Common myeloid progenitor, CD34-positive (primary cell): ENCODE results near the gene PREPL.

Experiments used
- CTCF ChIA-PET: fragments of 350-600 bp; sonication (Branson Sonifier 250); formaldehyde crosslinking; loops from one replicate; lab custom pipeline; 2021; ENCODE audit warnings: antibody characterized with exemption; lab: Charles Lee
- POLR2A ChIA-PET: fragments of 350-600 bp; sonication (Branson Sonifier 250); formaldehyde crosslinking; loops from one replicate; lab custom pipeline; 2021; ENCODE audit warnings: antibody characterized with exemption; lab: Charles Lee
- DNase-seq, 3 donors: peaks; one replicate each; pipeline versions ENCODE4 v3.0.0 to v3.0.0-alpha.2; 2013
- H3K27ac ChIP-seq, 2 experiments: 1 replicate in 1 of 2; 2 replicates in 1 of 2; pipeline ENCODE4 v1.7.0; 2013; ENCODE audit warnings: inconsistent platforms in 2 of 2, low read length in 2 of 2, mild to moderate bottlenecking in 2 of 2, low read depth in 1 of 2, moderate library complexity in 1 of 2; ENCODE audit not compliant: severe bottlenecking in 2 of 2, insufficient read depth in 1 of 2, poor library complexity in 1 of 2
- H3K27me3 ChIP-seq, 5 experiments: replicated peaks in 2 of 5; 1 replicate in 3 of 5; 2 replicates in 2 of 5; pipeline versions ENCODE4 v1.6.1 to v1.7.0; 2013; ENCODE audit warnings: low read length in 4 of 5, mild to moderate bottlenecking in 2 of 5, moderate library complexity in 2 of 5, inconsistent platforms in 1 of 5; ENCODE audit not compliant: insufficient read depth in 5 of 5, control insufficient read depth in 4 of 5
- H3K36me3 ChIP-seq, 4 experiments: 1 replicate in 2 of 4; 2 replicates in 2 of 4; pipeline versions ENCODE4 v1.6.1 to v1.7.0; 2013; ENCODE audit warnings: low read length in 3 of 4, control low read depth in 1 of 4, mild to moderate bottlenecking in 1 of 4; ENCODE audit not compliant: control insufficient read depth in 4 of 4, insufficient read depth in 4 of 4
- H3K4me1 ChIP-seq, 4 experiments: 1 replicate in 3 of 4; 2 replicates in 1 of 4; pipeline versions ENCODE4 v1.6.1 to v1.7.1; 2013; ENCODE audit warnings: low read length in 3 of 4, mild to moderate bottlenecking in 3 of 4, control low read depth in 1 of 4, inconsistent platforms in 1 of 4, moderate library complexity in 1 of 4; ENCODE audit not compliant: control insufficient read depth in 4 of 4, insufficient read depth in 4 of 4; ENCODE audit errors: control extremely low read depth in 1 of 4
- H3K4me3 ChIP-seq, 7 experiments: 1 replicate in 4 of 7; 2 replicates in 3 of 7; pipeline versions ENCODE4 v1.5.1 to v1.7.0; 2013; ENCODE audit warnings: mild to moderate bottlenecking in 7 of 7, low read length in 6 of 7, moderate library complexity in 6 of 7, inconsistent platforms in 2 of 7, low read depth in 2 of 7, control low read depth in 1 of 7; ENCODE audit not compliant: insufficient read depth in 4 of 7, control insufficient read depth in 1 of 7; ENCODE audit errors: extremely low read depth in 1 of 7
- H3K9me3 ChIP-seq, 5 experiments: 1 replicate in 4 of 5; 2 replicates in 1 of 5; pipeline versions ENCODE4 v1.6.1 to v1.7.1; 2013; ENCODE audit warnings: low read length in 4 of 5, mild to moderate bottlenecking in 2 of 5, inconsistent platforms in 1 of 5, low read depth in 1 of 5, moderate library complexity in 1 of 5; ENCODE audit not compliant: control insufficient read depth in 4 of 5, insufficient read depth in 2 of 5; ENCODE audit errors: control extremely low read depth in 1 of 5
- WGBS: methylation state at CpG from one replicate; pipeline ENCODE4 v1.1.5; 2013; ENCODE audit not compliant: insufficient coverage; 5-methylcytosine and 5-hydroxymethylcytosine counted together

PREPL gene

DNA sequence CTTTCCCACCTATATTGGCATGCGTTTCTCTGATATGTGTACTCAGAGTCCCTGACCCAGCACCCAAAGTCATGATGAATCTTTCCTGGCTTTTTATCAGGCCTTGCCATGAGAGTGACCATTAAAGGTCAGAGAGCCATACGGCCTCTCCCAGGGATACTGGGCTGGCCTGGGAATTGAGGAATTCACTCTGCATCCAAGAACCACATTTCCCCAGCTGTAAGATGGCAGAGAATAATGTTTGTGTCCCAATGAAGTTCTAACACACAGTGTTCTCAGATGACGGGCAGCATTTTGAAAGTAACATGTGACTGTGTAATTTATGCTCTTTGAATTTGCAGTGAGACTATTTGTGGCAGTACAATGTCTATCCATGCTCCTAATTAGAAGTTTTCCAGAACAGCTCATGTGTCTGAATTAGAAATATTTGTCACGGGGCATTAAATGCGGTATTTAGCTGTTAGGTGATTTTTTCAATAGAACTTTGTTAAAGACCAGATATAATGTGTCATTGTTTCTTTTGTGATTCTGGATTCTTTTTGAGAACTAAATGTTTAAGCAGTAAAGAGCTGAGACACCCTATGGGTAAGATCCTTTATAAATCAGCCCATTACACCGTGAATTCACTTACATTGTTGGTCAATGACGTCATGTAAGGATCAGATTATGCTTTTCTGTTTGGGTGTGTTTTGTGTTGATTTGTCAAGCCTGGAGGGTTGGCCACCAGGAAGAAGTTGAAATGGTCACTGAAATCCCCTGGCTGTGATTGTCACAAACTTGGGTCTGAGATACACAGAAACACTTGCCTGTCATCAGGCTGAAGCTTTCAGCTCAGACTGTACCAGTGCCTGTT lies 93.3 kb downstream of the PREPL start:
- no peaks in the 10 kb centered on the region for H3K4me1 ChIP-seq
- POLR2A ChIA-PET: no interaction called here
- H3K4me3 ChIP-seq: no peak overlapping the region

More for the DNA sequence above, 93.3 kb downstream of the PREPL start:
- WGBS: 100% methylated on average over 6 of the region's 7 CpGs
- no peak for DNase-seq
- Histone ChIP-seq H3K9me3 (peaks cover 0 to 4% (median 0%) of the 10 kb centered on the region in 5 experiments), H3K27ac (no peak overlapping the region), H3K27me3 (no peaks in the 10 kb centered on the region), H3K36me3 (no peaks in the 10 kb centered on the region)
- CTCF ChIA-PET: interaction anchor here (0.6 kb wide), 1 partner anchor 19 kb away, joined by 3 read pairs; no protein-coding TSS in a partner anchor
